ENCODE results near the gene COL6A2. TPM values are rescaled to one million over a fixed set of nuclear protein-coding genes. Genes with fewer than 3 reads are reported as not detected.
A peak's percentile ranks its signal among the peaks of the same experiment; 100 is the strongest.
"Not testable (repeated sequence)": the region's sequence is repeated elsewhere in the genome, so short reads cannot be mapped to it uniquely, and the experiment has no call there.

Gene COL6A2
- polyA plus RNA-seq, 3 donors from 2014 or later: 4.4 to 46.6 (median 30.6) TPM

DNA sequence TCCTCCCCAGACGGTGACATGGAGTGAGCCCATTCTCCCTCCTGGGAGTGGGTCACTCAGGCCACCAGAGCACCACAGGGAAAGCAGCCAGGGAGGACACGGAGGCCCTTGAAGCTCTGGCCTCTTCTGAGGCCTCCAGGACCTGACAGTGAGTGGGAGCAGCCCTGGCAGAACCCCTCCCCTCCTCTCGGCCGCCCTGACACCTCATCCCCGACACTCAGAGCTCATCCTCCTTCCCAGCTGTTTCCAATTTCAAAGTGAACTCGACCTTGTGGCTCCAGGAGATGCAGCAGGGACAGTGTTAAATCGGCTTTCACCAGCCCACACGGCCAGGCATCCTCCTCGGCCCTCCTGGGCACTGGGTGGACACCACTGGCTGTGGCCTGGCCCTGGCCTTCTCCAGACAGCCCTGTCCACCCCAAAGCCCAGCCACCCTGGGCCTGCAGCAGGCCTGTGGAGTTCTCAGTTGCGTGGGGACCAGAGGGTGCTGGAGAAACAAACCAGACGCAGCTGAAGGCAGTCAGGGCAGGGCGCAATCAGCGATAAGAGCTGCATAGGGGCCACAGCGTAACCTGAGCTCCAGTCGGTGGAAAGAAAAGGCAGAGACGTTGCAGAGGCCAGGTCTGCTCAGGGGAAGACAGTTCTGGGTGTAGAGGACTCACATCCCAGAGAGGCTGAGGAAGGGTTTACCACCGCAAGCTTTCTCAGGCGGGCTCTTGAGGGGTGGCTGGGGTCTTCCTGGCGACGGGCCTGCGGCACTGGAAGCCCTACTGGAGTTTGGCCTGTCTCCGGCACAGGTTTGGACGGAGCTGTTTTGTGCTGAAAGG, 30.4 kb downstream of the COL6A2 start:
- Mint-ChIP-seq H3K4me3 (no peak overlapping the region), H3K36me3 (no peaks in the 10 kb centered on the region), H3K9me3 (no peaks in the 10 kb centered on the region), H3K27me3 (ENCODE audit: low read depth in 3 of 3) (peaks cover 0 to 5% (median 3%) of the 10 kb centered on the region in 3 donors), H3K27ac (no peak overlapping the region), H3K4me1 (no peaks in the 10 kb centered on the region)
- DNase-seq: no peak

GRCh38 chr21:46128933-46129571, 31.1 kb downstream of the COL6A2 start:
- H3K4me1 Mint-ChIP-seq: no peaks in the 10 kb centered on the region
- no peaks in the 10 kb centered on the region for H3K9me3 Mint-ChIP-seq
- DNase-seq: no peak
- peak overlapping the region in 1 of 6 donors; percentile 69 for H3K27ac Mint-ChIP-seq
- no peaks in the 10 kb centered on the region for H3K36me3 Mint-ChIP-seq
- no peak overlapping the region for H3K4me3 Mint-ChIP-seq
- H3K27me3 Mint-ChIP-seq (ENCODE audit: low read depth in 3 of 3): peaks cover 0 to 6% (median 1%) of the 10 kb centered on the region in 3 donors

- H3K4me1 Mint-ChIP-seq: no peaks in the 10 kb centered on the region
- no peak overlapping the region for H3K27ac Mint-ChIP-seq
- H3K36me3 Mint-ChIP-seq: no peaks in the 10 kb centered on the region
- no peak overlapping the region for H3K4me3 Mint-ChIP-seq
- no peak for DNase-seq
- H3K9me3 Mint-ChIP-seq: no peaks in the 10 kb centered on the region
- peaks cover 0 to 7% (median 0%) of the 10 kb centered on the region in 3 donors for H3K27me3 Mint-ChIP-seq (ENCODE audit: low read depth in 3 of 3)
These were observed 32.1 kb downstream of the COL6A2 start for GRCh38 chr21:46129846-46130651.

DNA sequence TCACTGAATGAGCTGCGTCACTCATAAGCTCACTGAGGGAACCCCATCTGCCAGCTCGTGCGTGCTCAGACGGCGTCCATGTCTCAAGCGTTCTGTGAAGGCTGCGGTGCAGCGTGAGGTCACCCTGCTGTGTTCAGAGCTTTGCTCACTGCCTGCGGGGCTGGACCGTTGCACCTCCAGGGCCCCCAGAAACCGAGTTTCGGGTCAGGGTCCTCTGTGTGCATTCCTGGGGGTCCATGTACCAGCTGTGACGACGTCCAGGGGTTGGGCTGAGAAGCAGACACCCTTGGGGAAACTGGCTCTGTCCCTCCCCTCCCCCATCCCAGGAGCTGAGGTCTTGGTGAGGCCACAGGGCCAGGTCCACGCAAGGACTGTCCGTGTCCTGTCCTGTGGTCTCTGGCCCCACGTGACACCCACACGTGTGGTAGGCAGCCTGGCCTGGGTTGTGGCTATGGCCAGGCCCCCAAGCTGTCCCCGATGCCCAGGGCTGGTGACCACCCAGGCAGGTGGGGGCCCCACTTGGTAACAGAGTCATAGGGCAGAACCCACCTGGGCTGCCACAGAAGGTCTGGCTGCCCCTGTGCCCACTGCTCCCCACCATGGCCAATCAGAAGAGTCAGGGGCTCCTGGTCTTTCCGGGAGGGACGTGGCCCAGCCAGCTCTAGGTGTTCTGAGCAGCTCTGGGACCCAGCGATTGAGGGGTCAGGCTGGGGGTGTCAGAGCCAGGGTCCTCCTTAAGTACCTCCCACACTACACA, 33.1 kb downstream of the COL6A2 start:
- H3K4me1 Mint-ChIP-seq: no peaks in the 10 kb centered on the region
- H3K4me3 Mint-ChIP-seq: no peak overlapping the region
- H3K27me3 Mint-ChIP-seq (ENCODE audit: low read depth in 3 of 3): peaks cover 0 to 7% (median 0%) of the 10 kb centered on the region in 3 donors
- H3K36me3 Mint-ChIP-seq: no peaks in the 10 kb centered on the region
- DNase-seq: no peak
- H3K9me3 Mint-ChIP-seq: no peaks in the 10 kb centered on the region
- no peak overlapping the region for H3K27ac Mint-ChIP-seq

DNA sequence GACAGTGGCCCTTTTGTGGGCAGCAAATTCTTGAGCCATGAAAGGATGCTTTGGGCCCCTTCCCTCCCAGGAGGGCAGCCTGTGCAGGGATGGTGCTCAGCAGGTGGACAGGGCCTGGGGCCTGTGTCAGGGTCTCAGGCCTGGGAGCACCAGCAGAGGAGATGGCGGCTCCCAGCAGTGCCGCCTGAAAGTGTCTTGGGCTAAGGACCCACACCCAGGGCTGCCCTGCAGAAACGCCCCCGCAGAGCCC, 33.6 kb downstream of the COL6A2 start:
- Mint-ChIP-seq H3K4me1 (no peaks in the 10 kb centered on the region), H3K36me3 (no peaks in the 10 kb centered on the region), H3K9me3 (no peaks in the 10 kb centered on the region), H3K4me3 (no peak overlapping the region), H3K27ac (no peak overlapping the region), H3K27me3 (ENCODE audit: low read depth in 3 of 3) (peaks cover 0 to 7% (median 0%) of the 10 kb centered on the region in 3 donors)
- DNase-seq: no peak

GRCh38 chr21:46131838-46132651, 34.1 kb downstream of the COL6A2 start:
- Mint-ChIP-seq H3K36me3 (no peaks in the 10 kb centered on the region), H3K27me3 (ENCODE audit: low read depth in 3 of 3) (peaks cover 0 to 7% (median 0%) of the 10 kb centered on the region in 3 donors), H3K4me1 (no peaks in the 10 kb centered on the region), H3K9me3 (no peaks in the 10 kb centered on the region), H3K4me3 (no peak overlapping the region), H3K27ac (no peak overlapping the region)
- DNase-seq: no peak

DNA sequence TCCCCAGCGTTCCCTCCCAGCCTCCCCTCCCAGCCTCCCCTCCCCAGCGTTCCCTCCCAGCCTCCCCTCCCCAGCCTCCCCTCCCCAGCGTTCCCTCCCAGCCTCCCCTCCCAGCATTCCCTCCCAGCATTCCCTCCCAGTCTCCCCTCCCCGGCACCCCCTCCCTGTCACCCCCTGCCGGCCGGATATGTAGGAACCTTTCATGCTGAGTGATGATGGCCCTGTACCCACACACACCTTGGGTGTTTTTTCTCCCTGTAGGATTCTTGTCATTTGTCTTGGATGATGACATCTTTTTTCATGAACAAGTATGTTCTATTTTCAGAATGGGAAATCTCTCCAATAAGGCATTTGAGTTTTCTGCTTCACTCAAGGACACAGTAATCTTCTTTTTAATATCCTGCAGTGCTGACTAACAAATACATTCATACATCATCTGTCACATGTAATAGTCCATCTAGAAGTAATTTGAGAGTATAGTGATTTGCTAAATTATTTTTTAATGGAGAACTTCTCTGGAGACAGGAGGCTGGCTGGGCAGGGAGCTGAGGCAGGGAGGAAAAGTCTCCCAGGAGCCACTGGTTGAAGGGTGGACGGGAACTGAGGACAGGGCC, 38.0 kb downstream of the COL6A2 start:
- H3K27ac Mint-ChIP-seq: no peak overlapping the region
- no peak for DNase-seq
- no peaks in the 10 kb centered on the region for H3K9me3 Mint-ChIP-seq
- H3K4me1 Mint-ChIP-seq: no peaks in the 10 kb centered on the region
- peaks cover 2 to 3% (median 2%) of the 10 kb centered on the region in 3 donors for H3K27me3 Mint-ChIP-seq (ENCODE audit: low read depth in 3 of 3)
- H3K36me3 Mint-ChIP-seq: no peaks in the 10 kb centered on the region
- no peak overlapping the region for H3K4me3 Mint-ChIP-seq

DNA sequence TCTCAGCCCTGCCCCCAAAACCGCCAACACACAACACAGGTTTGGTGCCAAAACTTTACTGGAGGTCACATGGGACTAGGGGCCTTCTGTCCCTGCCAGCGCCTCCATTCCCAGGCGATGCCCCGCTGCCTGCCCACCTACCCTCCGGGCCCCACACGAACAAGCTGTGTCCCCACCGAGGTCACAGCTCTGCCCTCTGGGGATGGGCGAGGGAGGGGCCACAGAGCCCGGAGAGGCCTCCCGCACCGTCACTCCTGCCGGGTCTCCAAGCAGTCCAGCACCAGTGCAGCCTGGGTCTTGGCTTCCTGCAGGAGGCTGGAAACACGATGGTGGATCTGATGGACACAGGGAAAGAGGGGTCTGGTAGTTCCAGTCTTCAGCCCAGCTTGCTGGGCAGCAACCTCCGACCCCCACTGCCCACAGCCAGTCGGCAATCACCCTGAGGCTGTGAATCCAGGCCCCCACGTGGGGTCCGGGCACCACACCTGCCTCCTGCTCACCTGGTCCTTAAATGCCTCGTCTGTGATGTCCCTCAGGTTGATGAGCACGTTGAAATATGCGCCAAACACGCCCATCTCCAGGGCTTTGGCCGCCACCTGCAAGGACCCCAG, 38.9 kb downstream of the COL6A2 start:
- peaks cover 2 to 4% (median 3%) of the 10 kb centered on the region in 3 donors for H3K27me3 Mint-ChIP-seq (ENCODE audit: low read depth in 3 of 3)
- no peaks in the 10 kb centered on the region for H3K4me1 Mint-ChIP-seq
- H3K9me3 Mint-ChIP-seq: no peaks in the 10 kb centered on the region
- H3K36me3 Mint-ChIP-seq: no peaks in the 10 kb centered on the region
- H3K27ac Mint-ChIP-seq: no peak overlapping the region
- DNase-seq: no peak
- no peak overlapping the region for H3K4me3 Mint-ChIP-seq

GRCh38 chr21:46137908-46138307, 40.0 kb downstream of the COL6A2 start:
- Mint-ChIP-seq H3K9me3 (no peaks in the 10 kb centered on the region), H3K27me3 (ENCODE audit: low read depth in 3 of 3) (peaks cover 2 to 4% (median 3%) of the 10 kb centered on the region in 3 donors), H3K36me3 (no peaks in the 10 kb centered on the region), H3K4me1 (no peaks in the 10 kb centered on the region), H3K4me3 (no peak overlapping the region), H3K27ac (no peak overlapping the region)
- DNase-seq: no peak

DNA sequence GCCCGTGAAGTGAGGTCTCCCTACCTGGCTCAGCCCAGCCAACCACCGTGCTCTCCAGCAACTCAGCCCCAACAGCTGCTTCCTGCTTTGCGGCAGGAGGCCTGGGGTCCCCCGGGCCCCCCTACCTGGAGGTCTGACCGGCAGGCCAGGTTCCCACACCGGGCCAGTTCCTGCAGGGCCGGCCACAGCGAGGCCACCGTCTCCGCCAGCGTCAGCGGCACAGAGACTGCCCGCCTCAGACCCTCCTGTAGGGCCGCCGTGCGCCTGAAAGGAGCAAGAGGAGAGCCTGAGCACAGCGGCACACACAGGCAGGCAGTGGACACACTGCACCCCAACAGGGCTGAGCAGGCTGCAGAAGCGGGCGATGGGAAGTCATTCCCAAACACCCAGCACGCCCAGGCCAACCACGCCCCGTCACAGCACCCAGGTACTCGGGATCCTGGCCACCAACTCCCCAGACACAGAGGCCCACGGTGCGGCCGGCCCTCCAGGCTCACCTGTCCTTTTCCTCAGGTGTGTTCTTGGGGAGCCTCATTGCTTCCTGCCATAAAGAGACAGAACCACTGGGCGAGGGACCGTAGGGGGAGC, 40.6 kb downstream of the COL6A2 start:
- Mint-ChIP-seq H3K9me3 (no peaks in the 10 kb centered on the region), H3K36me3 (no peaks in the 10 kb centered on the region), H3K4me1 (peaks cover under 1 to 2% of the 10 kb centered on the region in 2 donors), H3K4me3 (no peak overlapping the region), H3K27me3 (ENCODE audit: low read depth in 3 of 3) (peaks cover 2 to 4% (median 3%) of the 10 kb centered on the region in 3 donors), H3K27ac (no peak overlapping the region)
- no peak for DNase-seq

- H3K36me3 Mint-ChIP-seq: no peaks in the 10 kb centered on the region
- no peak for DNase-seq
- peaks cover 2 to 6% (median 5%) of the 10 kb centered on the region in 3 donors for H3K27me3 Mint-ChIP-seq (ENCODE audit: low read depth in 3 of 3)
- H3K9me3 Mint-ChIP-seq: no peaks in the 10 kb centered on the region
- peaks cover 6 to 10% of the 10 kb centered on the region in 2 donors for H3K4me1 Mint-ChIP-seq
- no peak overlapping the region for H3K27ac Mint-ChIP-seq
- no peak overlapping the region for H3K4me3 Mint-ChIP-seq
These were observed 41.8 kb downstream of the COL6A2 start for GRCh38 chr21:46139686-46140085.

DNA sequence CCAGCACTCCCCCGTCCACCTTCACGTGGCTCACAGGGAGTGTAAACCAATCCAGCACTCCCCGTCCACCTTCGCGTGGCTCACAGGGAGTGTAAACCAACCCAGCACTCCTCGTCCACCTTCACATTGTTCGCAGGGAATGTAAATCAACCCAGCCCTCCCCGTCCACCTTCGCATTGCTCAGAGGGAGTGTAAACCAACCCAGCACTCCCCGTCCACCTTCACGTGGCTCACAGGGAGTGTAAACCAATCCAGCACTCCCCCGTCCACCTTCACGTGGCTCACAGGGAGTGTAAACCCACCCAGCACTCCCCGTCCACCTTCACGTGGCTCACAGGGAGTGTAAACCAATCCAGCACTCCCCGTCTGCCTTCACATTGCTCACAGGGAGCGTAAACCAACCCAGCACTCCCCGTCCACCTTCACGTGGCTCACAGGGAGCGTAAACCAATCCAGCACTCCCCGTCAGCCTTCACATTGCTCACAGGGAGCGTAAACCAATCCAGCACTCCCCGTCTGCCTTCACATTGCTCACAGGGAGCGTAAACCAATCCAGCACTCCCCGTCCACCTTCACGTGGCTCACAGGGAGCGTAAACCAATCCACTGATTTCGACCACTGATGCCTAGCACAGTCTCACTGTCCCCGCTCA, 42.6 kb downstream of the COL6A2 start:
- H3K4me3 Mint-ChIP-seq; DNase-seq; H3K4me1 Mint-ChIP-seq; H3K36me3 Mint-ChIP-seq; H3K9me3 Mint-ChIP-seq; H3K27me3 Mint-ChIP-seq (ENCODE audit: low read depth in 3 of 3); H3K27ac Mint-ChIP-seq: not testable (repeated sequence)
